Upper lobe of right lung (tissue), 1 donor: ENCODE results near the gene TMEM145. TPM values are rescaled to one million over a fixed set of nuclear protein-coding genes. Genes with fewer than 3 reads are reported as not detected.

Experiments used
- ATAC-seq: fragments of 200-7000 bp; cut with Tn5 transposase; one replicate; pipeline ENCODE4 v1.9.1; 2020; ENCODE audit warnings: mild to moderate bottlenecking, moderate library complexity
- DNase-seq: peaks from one replicate; pipeline ENCODE4 v3.0.0-alpha.2; 2020
- H3K27ac ChIP-seq: fragments of 200-600 bp; one replicate; pipeline ENCODE4 v1.8.0; 2022
- H3K27me3 ChIP-seq: fragments of 200-600 bp; one replicate; pipeline ENCODE4 v1.8.0; 2022; ENCODE audit warnings: mild to moderate bottlenecking
- H3K36me3 ChIP-seq: fragments of 200-600 bp; one replicate; pipeline ENCODE4 v1.8.0; 2022
- H3K4me1 ChIP-seq: fragments of 200-600 bp; one replicate; pipeline ENCODE4 v1.8.0; 2022
- H3K4me3 ChIP-seq: fragments of 200-600 bp; one replicate; pipeline ENCODE4 v1.8.0; 2022; ENCODE audit warnings: mild to moderate bottlenecking
- H3K9me3 ChIP-seq: fragments of 200-600 bp; one replicate; pipeline ENCODE4 v1.8.0; 2022
- intact Hi-C: fragments of 100-400 bp; cut with DNase I; formaldehyde crosslinking; loops from one replicate; pipeline ENCODE4 v1.11.0; 2022
- total RNA-seq: library from RNA; stranded (reverse); fragmentation: NEBNext Ultra II Directional; extraction: Animal tissue kit (Norgen Biotek cat#: 25700); gene quantifications from one replicate; pipeline ENCODE4 v1.2.1, GENCODE V29; 2021
- TF ChIP-seq, protein P1 (sequence below): fragments of 200-600 bp; IDR thresholded peaks from one replicate; pipeline ENCODE4 v1.8.0; 2022; ENCODE audit warnings: antibody characterized with exemption
- donor health status: DM: no; HTN: yes; CAD: no; lungs with severe emphysema.

TMEM145 gene
- total RNA-seq, 1 donor from 2014 or later = 0.35 TPM

DNA sequence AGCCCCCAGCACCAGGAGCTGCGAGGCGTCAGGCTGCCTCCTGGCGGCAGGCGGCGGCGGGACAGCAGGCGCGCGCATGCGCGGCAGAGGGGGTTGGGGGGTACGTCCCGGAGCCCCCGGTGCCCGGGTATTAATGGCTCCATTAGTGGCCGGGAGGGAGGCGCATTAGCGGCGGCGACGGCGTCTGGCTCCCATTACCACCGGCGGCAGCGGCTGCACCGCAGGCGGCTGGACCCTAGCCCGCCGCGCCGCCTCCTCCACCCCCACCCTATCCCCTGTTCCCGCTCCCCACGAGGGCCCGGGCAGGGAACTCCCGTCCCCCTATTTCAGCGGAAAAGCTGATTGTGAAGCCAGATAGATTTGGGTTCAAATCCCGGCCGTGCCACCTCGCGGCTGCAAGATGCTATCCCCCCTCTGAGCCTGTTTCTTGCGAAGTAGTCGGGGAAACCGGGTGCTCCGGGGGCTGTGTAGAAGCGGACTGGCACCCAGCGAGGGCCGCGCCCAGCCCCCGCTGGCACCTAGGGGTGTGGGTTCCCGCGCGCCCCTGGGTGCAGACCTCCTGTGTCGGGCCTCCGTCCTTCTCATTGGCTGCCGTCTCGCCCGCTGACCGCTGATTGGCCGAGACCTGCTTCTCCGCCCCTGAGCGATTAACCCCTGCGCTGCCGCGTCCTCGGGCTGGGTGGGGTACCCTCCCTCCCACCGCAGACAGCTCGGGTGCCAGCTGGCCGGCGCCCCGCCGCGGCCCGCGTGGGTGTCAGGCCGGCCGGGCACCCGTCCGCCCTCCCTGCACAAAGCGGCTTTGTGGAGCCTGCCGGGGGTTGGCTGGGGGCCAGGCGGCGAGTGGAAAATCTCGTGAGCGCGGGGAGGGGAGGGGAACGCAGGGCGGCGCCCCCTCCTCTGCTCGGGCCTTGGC lies 33.0 kb upstream of the TMEM145 start:
- H3K9me3 ChIP-seq = no peaks in the 10 kb centered on the region
- intact Hi-C loops = no loop called here
- no peaks in the 10 kb centered on the region for H3K27me3 ChIP-seq
- H3K4me3 ChIP-seq = peak overlapping the region; percentile 83
- TF ChIP-seq, protein P1, sequence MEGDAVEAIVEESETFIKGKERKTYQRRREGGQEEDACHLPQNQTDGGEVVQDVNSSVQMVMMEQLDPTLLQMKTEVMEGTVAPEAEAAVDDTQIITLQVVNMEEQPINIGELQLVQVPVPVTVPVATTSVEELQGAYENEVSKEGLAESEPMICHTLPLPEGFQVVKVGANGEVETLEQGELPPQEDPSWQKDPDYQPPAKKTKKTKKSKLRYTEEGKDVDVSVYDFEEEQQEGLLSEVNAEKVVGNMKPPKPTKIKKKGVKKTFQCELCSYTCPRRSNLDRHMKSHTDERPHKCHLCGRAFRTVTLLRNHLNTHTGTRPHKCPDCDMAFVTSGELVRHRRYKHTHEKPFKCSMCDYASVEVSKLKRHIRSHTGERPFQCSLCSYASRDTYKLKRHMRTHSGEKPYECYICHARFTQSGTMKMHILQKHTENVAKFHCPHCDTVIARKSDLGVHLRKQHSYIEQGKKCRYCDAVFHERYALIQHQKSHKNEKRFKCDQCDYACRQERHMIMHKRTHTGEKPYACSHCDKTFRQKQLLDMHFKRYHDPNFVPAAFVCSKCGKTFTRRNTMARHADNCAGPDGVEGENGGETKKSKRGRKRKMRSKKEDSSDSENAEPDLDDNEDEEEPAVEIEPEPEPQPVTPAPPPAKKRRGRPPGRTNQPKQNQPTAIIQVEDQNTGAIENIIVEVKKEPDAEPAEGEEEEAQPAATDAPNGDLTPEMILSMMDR = peak; percentile 92
- peak overlapping the region; percentile 80 for H3K27ac ChIP-seq
- DNase-seq (peak; percentile 93), ATAC-seq (peak; percentile 60)
- peaks cover 2% of the 10 kb centered on the region for H3K36me3 ChIP-seq
- H3K4me1 ChIP-seq = peaks cover 68% of the 10 kb centered on the region

DNA sequence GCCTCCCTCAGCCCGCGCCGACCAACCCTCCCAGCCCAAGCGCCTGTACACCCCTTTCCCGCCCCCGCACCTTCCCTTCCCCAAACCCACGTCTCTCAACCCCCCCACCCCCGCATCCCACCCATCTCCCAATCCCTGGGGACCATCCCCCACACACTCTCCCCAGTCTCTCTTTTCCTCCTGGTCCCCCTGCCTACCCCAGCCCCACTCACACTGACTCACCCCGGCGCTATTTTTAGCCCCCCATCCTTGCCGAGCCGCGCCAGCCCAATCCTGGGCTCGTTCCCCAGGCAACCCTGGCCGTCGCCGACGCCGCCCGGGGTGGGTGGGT lies 32.3 kb upstream of the TMEM145 start:
- no peaks in the 10 kb centered on the region for H3K27me3 ChIP-seq
- no peaks in the 10 kb centered on the region for H3K9me3 ChIP-seq
- intact Hi-C loops = no loop called here
- ATAC-seq (no peak), DNase-seq (no peak)
- TF ChIP-seq, protein P1 = no peak
- H3K4me3 ChIP-seq = peak overlapping the region; percentile 83
- peak overlapping the region; percentile 80 for H3K27ac ChIP-seq
- peaks cover 72% of the 10 kb centered on the region for H3K4me1 ChIP-seq
- H3K36me3 ChIP-seq = no peaks in the 10 kb centered on the region

DNA sequence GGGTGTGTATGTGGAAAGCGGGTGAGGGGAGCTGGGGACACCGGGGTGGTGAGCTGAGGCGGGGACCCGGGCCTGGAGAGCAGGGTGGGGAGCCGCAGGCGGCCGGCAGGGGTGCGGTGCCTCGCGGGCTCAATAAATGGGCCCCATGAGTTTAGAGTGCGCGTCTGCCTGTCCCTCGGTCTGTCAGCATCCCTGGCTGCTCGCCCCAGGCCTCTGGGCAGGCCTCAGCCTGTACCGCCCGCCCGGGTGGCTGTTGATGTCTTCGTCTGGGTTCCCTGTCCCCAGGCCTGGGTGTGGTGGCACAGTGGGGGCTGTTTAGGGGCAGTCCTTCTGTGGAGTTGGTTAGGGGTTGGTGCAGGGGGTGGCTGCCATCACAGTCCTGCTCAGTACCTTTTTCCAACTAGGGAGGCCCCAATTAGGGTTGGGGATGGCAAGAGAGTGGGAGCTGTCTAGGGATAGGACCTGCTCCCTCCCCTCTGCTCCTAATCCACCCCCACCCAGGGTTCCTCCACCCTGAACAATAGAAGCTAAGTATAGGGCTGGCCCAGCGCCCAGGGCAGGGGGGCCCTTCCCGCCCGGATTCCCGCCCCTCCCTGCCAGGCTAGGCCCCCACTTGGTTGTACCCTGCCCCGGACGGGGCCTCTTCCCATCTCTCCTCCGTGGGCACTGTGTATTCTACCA lies 31.8 kb upstream of the TMEM145 start:
- TF ChIP-seq, protein P1 = no peak
- peak overlapping the region; percentile 83 for H3K4me3 ChIP-seq
- H3K27me3 ChIP-seq = no peaks in the 10 kb centered on the region
- intact Hi-C loops = no loop called here
- no peaks in the 10 kb centered on the region for H3K36me3 ChIP-seq
- H3K4me1 ChIP-seq = peaks cover 72% of the 10 kb centered on the region
- H3K27ac ChIP-seq = peak overlapping the region; percentile 80
- no peak for ATAC-seq
- DNase-seq = no peak
- no peaks in the 10 kb centered on the region for H3K9me3 ChIP-seq

DNA sequence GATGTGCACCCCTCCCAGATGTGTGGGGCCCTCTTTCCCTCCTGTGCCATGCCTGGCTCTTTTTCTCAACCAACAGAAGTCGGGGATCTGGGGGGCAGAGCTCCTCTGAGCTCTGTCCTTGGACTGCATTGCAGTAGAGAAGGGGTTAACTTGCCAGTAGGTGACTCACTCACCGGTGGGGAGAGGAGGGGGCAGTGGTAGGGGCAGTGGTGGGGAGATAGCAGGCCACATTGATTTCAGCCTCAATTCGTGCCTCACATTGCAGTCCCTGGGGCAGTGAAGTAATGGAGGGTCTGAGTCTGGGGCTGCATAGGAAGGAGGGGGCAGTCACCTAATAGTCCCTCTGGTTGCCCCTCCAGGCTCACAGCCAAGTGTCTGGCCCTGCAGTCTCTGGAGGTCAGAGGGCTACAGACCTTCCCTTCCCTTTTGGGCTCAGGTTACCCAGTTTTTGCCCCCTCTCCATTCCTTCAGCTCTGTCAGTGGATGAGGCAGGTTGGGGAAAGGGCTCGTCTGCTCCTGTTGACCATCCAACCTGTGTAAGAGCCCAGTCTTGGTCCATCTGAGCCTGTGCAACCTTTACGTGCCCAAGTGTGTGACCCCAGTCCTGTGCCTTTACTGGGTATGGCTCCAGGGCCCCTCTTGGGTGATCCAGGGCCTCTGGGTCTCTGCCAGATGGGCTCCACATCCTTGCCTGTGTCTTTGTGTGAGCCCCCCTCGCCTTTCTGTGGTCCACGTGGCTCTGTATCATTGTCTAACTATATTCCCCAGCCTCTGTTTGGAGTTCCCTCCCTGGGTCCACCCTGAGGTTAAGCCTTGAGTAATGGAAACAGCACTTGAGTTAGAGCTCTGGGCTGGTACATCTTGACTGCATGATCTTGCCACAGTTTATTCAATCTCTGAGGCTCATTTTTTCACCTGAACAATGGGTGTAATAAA lies 31.0 kb upstream of the TMEM145 start:
- H3K4me3 ChIP-seq = peak overlapping the region; percentile 83
- TF ChIP-seq, protein P1 = no peak
- intact Hi-C loops = no loop called here
- DNase-seq (no peak), ATAC-seq (no peak)
- no peaks in the 10 kb centered on the region for H3K9me3 ChIP-seq
- no peaks in the 10 kb centered on the region for H3K27me3 ChIP-seq
- peaks cover 67% of the 10 kb centered on the region for H3K4me1 ChIP-seq
- peaks cover 4% of the 10 kb centered on the region for H3K36me3 ChIP-seq
- H3K27ac ChIP-seq = peak overlapping the region; percentile 80

DNA sequence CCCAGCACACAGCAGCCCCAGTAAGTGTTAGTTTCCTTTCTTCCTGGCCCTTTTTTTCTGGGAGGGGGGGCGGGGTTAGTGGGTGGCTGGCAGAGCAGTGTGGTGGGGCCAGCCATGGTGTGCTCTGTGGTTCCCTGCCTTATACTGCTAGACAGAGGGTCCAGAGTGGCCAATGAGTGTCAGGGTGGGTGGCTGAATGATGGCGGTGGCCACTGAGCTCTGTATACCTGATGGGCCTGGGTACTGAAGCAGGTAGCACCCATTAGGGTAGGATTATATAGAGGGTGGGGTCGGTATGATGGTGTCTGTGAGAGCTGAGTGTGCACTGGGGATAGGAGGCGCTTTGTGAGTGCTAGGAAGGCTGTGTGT lies 30.3 kb upstream of the TMEM145 start:
- Histone ChIP-seq H3K27ac (peak overlapping the region; percentile 80), H3K27me3 (no peaks in the 10 kb centered on the region), H3K4me1 (peaks cover 60% of the 10 kb centered on the region), H3K9me3 (no peaks in the 10 kb centered on the region), H3K36me3 (peaks cover 11% of the 10 kb centered on the region), H3K4me3 (peak overlapping the region; percentile 52)
- ATAC-seq (no peak), DNase-seq (no peak)
- TF ChIP-seq, protein P1 = no peak
- intact Hi-C loops = no loop called here
